ENCODE data around the gene OR11A1. TPM values are rescaled to one million over a fixed set of nuclear protein-coding genes. Genes with fewer than 3 reads are reported as not detected.

OR11A1 gene
- total and polyA plus RNA-seq, 4 donors: not detected

DNA sequence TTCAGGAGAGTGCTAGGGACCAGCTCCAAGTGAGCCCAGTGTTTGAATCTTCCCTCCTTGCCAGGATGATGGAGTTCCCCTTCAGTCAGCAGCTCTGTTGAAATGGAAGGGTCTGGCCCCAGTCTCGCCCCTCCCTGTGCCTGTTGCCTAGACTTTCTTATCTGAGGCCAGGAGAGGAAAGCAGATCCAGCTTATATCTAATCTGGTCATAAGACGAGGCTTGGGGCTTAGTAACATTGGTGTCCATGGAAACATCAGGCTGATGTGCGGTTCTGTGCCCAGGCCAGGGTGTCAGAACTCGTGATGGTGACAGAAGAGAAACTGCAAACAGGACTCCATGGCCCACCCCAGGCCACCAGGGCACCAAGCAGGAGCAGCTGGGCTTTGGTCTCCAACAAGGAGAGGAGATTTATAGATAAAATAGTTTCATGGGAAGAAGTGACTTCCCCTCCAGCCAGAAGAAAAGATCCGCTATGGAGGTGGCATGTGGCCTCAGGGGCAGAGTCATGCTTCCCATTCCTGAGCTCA lies 21.1 kb upstream of the OR11A1 start:
- H3K9me3 ChIP-seq (ENCODE audit: control insufficient read depth in 4 of 4, low read length in 3 of 4): no peaks in the 10 kb centered on the region
- H3K36me3 ChIP-seq (ENCODE audit: control insufficient read depth in 4 of 4, insufficient read depth in 3 of 4, low read depth in 1 of 4, low read length in 3 of 4): no peaks in the 10 kb centered on the region
- no peak overlapping the region for H3K27ac ChIP-seq (ENCODE audit: low read depth in 1 of 2, low read length in 2 of 2)
- no peak for DNase-seq (ENCODE audit: low spot score)
- no peaks in the 10 kb centered on the region for H3K27me3 ChIP-seq (ENCODE audit: control insufficient read depth in 4 of 4, insufficient read depth in 4 of 4, low read length in 3 of 4)
- no peak overlapping the region for H3K4me3 ChIP-seq (ENCODE audit: low read depth in 1 of 3, low read length in 3 of 3)
- no peaks in the 10 kb centered on the region for H3K4me1 ChIP-seq (ENCODE audit: control insufficient read depth in 4 of 4, insufficient read depth in 4 of 4, low read length in 3 of 4)
- WGBS: 82% methylated on average over 5 of the region's 5 CpGs
- H3K9ac ChIP-seq (ENCODE audit: low read depth in 1 of 2, low read length in 2 of 2): no peak overlapping the region
- TF ChIP-seq RAD21 (IDR thresholded peaks at IDR 0.05): no peak
- TF ChIP-seq, protein P1, sequence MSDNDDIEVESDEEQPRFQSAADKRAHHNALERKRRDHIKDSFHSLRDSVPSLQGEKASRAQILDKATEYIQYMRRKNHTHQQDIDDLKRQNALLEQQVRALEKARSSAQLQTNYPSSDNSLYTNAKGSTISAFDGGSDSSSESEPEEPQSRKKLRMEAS (IDR thresholded peaks at IDR 0.05): no peak
- TF ChIP-seq, protein P2, sequence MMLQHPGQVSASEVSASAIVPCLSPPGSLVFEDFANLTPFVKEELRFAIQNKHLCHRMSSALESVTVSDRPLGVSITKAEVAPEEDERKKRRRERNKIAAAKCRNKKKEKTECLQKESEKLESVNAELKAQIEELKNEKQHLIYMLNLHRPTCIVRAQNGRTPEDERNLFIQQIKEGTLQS (IDR thresholded peaks at IDR 0.05): no peak
- TF ChIP-seq JUND (IDR thresholded peaks at IDR 0.05): no peak
- TF ChIP-seq YY1 (IDR thresholded peaks at IDR 0.05): no peak
- TF ChIP-seq FOXA2 (IDR thresholded peaks at IDR 0.05): no peak
- no peak for TF ChIP-seq TAF1 (conservative IDR thresholded peaks at IDR 0.05)
- no peak for TF ChIP-seq HNF4G (IDR thresholded peaks at IDR 0.05)
- TF ChIP-seq, protein P3, sequence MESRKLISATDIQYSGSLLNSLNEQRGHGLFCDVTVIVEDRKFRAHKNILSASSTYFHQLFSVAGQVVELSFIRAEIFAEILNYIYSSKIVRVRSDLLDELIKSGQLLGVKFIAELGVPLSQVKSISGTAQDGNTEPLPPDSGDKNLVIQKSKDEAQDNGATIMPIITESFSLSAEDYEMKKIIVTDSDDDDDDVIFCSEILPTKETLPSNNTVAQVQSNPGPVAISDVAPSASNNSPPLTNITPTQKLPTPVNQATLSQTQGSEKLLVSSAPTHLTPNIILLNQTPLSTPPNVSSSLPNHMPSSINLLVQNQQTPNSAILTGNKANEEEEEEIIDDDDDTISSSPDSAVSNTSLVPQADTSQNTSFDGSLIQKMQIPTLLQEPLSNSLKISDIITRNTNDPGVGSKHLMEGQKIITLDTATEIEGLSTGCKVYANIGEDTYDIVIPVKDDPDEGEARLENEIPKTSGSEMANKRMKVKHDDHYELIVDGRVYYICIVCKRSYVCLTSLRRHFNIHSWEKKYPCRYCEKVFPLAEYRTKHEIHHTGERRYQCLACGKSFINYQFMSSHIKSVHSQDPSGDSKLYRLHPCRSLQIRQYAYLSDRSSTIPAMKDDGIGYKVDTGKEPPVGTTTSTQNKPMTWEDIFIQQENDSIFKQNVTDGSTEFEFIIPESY (IDR thresholded peaks at IDR 0.05): no peak
- TF ChIP-seq, protein P4, sequence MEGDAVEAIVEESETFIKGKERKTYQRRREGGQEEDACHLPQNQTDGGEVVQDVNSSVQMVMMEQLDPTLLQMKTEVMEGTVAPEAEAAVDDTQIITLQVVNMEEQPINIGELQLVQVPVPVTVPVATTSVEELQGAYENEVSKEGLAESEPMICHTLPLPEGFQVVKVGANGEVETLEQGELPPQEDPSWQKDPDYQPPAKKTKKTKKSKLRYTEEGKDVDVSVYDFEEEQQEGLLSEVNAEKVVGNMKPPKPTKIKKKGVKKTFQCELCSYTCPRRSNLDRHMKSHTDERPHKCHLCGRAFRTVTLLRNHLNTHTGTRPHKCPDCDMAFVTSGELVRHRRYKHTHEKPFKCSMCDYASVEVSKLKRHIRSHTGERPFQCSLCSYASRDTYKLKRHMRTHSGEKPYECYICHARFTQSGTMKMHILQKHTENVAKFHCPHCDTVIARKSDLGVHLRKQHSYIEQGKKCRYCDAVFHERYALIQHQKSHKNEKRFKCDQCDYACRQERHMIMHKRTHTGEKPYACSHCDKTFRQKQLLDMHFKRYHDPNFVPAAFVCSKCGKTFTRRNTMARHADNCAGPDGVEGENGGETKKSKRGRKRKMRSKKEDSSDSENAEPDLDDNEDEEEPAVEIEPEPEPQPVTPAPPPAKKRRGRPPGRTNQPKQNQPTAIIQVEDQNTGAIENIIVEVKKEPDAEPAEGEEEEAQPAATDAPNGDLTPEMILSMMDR (IDR thresholded peaks at IDR 0.05; ENCODE audit: low read depth, low read length, missing input control): no peak
- TF ChIP-seq SP1 (IDR thresholded peaks at IDR 0.05): no peak
- no peak for TF ChIP-seq FOXA1 (IDR thresholded peaks at IDR 0.05)
- no peak for TF ChIP-seq EGR1 (IDR thresholded peaks at IDR 0.05; ENCODE audit: low read depth in 2 of 2)

DNA sequence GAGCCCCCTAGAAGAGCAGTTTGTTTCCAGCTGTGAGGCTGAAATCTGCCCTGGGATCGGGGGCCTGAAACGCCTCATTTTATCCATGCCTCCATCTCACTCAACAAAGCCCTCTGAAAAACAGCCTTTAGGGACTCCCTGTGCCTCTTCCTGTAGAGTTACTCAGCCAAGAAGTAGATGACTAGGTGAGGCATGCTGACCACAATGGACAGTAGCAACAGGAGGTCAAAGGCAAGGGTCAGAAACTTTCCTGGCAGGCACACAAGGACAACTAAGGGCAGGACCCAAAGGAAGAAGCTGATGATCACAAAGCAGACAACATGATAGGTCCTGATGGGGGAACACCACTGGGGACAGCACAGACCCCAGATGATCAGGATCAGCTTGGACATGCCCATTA lies 18.1 kb upstream of the OR11A1 start:
- DNase-seq (ENCODE audit: low spot score): no peak
- no peak overlapping the region for H3K27ac ChIP-seq (ENCODE audit: low read depth in 1 of 2, low read length in 2 of 2)
- no peaks in the 10 kb centered on the region for H3K27me3 ChIP-seq (ENCODE audit: control insufficient read depth in 4 of 4, insufficient read depth in 4 of 4, low read length in 3 of 4)
- no peaks in the 10 kb centered on the region for H3K9me3 ChIP-seq (ENCODE audit: control insufficient read depth in 4 of 4, low read length in 3 of 4)
- no peak for TF ChIP-seq GABPA (IDR thresholded peaks at IDR 0.05 in 1 of 2, conservative IDR thresholded peaks at IDR 0.05 in 1 of 2)
- TF ChIP-seq NR2F2 (IDR thresholded peaks at IDR 0.05): no peak
- no peak for TF ChIP-seq HNF4A (conservative IDR thresholded peaks at IDR 0.05)
- TF ChIP-seq, protein P1 (IDR thresholded peaks at IDR 0.05): no peak
- TF ChIP-seq EGR1 (IDR thresholded peaks at IDR 0.05; ENCODE audit: low read depth in 2 of 2): no peak
- peak in 1 of 2 donors; percentile 29 for TF ChIP-seq RXRA (IDR thresholded peaks at IDR 0.05)
- 93% methylated on average over 2 of the region's 2 CpGs for WGBS
- no peaks in the 10 kb centered on the region for H3K4me1 ChIP-seq (ENCODE audit: control insufficient read depth in 4 of 4, insufficient read depth in 4 of 4, low read length in 3 of 4)
- no peak overlapping the region for H3K9ac ChIP-seq (ENCODE audit: low read depth in 1 of 2, low read length in 2 of 2)
- H3K36me3 ChIP-seq (ENCODE audit: control insufficient read depth in 4 of 4, insufficient read depth in 3 of 4, low read depth in 1 of 4, low read length in 3 of 4): no peaks in the 10 kb centered on the region
- H3K4me3 ChIP-seq (ENCODE audit: low read depth in 1 of 3, low read length in 3 of 3): no peak overlapping the region

All from liver (tissue), 9 donors.